IMR-90 (cell line): ENCODE measurements around the gene MCTP1. TPM values are rescaled to one million over a fixed set of nuclear protein-coding genes. Genes with fewer than 3 reads are reported as not detected.

ENCODE experiments used
- ATAC-seq: fragments of 200-7000 bp; cut with Tn5 transposase; 2 replicates; pipeline ENCODE4 v1.9.1; 2020; ENCODE audit warnings: low read depth, mild to moderate bottlenecking, moderate library complexity
- BruUV-seq: library from RNA; stranded (reverse); fragments of 400-500 nt; replicated peaks from 2 replicates; lab custom pipeline; 2021; lab: Mats Ljungman, UMichigan
- CTCF ChIA-PET: fragments of 300-600 bp; formaldehyde crosslinking; extraction: SDS; loops from one replicate; lab custom pipeline; 2021; ENCODE audit warnings: antibody characterized with exemption; lab: Yijun Ruan, JAX
- POLR2A ChIA-PET: fragments of 300-600 bp; sonication (Branson Sonifier 250); formaldehyde crosslinking; loops from one replicate; lab custom pipeline; 2022; ENCODE audit warnings: antibody characterized with exemption; ENCODE audit not compliant: unreplicated experiment; lab: Charles Lee
- DNase-seq: peaks from one replicate; pipeline ENCODE4 v3.0.0; 2013
- H2AFZ ChIP-seq: replicated peaks from 2 replicates; pipeline ENCODE3; 2013; ENCODE audit warnings: low read length, mild to moderate bottlenecking; ENCODE audit not compliant: poor library complexity
- H2AK5ac ChIP-seq: 2 replicates; pipeline ENCODE4 v1.6.1; 2013; ENCODE audit warnings: low read depth, low read length, inconsistent platforms
- H2AK9ac ChIP-seq: replicated peaks from 2 replicates; pipeline ENCODE3; 2013; ENCODE audit warnings: mild to moderate bottlenecking, low read depth, low read length, moderate library complexity; ENCODE audit not compliant: poor library complexity
- H2BK120ac ChIP-seq: 2 replicates; pipeline ENCODE4 v1.6.1; 2013; ENCODE audit warnings: low read depth, low read length, inconsistent platforms
- H2BK15ac ChIP-seq: 3 replicates; pipeline ENCODE4 v1.6.1; 2013; ENCODE audit warnings: low read depth, low read length, inconsistent platforms
- H2BK20ac ChIP-seq: 2 replicates; pipeline ENCODE4 v1.6.1; 2013; ENCODE audit warnings: low read depth, mild to moderate bottlenecking, inconsistent platforms, low read length, moderate library complexity
- H2BK5ac ChIP-seq: 2 replicates; pipeline ENCODE4 v1.6.1; 2013; ENCODE audit warnings: mild to moderate bottlenecking, low read depth, low read length, inconsistent platforms; ENCODE audit not compliant: poor library complexity, severe bottlenecking
- H3K14ac ChIP-seq: replicated peaks from 2 replicates; pipeline ENCODE4 v1.6.1; 2013; ENCODE audit warnings: low read depth, low read length, inconsistent platforms
- H3K18ac ChIP-seq: 2 replicates; pipeline ENCODE4 v1.6.1; 2013; ENCODE audit warnings: low read depth, low read length, control low read depth
- H3K23ac ChIP-seq: 2 replicates; pipeline ENCODE4 v1.6.1; 2013; ENCODE audit warnings: low read depth, low read length, inconsistent platforms
- H3K27ac ChIP-seq: 2 replicates; pipeline ENCODE4 v1.5.1; 2013; ENCODE audit warnings: mild to moderate bottlenecking, control low read depth, low read length; ENCODE audit not compliant: insufficient read depth
- H3K27me3 ChIP-seq: 2 replicates; pipeline ENCODE4 v1.6.1; 2013; ENCODE audit warnings: low read length; ENCODE audit not compliant: control insufficient read depth, insufficient read depth
- H3K36me3 ChIP-seq: 2 replicates; pipeline ENCODE4 v1.6.1; 2013; ENCODE audit warnings: low read length, mixed read lengths; ENCODE audit not compliant: control insufficient read depth, insufficient read depth
- H3K4ac ChIP-seq: 2 replicates; pipeline ENCODE4 v1.6.1; 2013; ENCODE audit warnings: low read depth, low read length, inconsistent platforms
- H3K4me1 ChIP-seq: 2 replicates; pipeline ENCODE4 v1.6.1; 2013; ENCODE audit warnings: low read length, mixed read lengths; ENCODE audit not compliant: control insufficient read depth, insufficient read depth
- H3K4me2 ChIP-seq: 2 replicates; pipeline ENCODE4 v1.6.1; 2013; ENCODE audit warnings: low read depth, mild to moderate bottlenecking, control low read depth, low read length, moderate library complexity
- H3K4me3 ChIP-seq: 2 replicates; pipeline ENCODE4 v1.5.1; 2013; ENCODE audit warnings: low read depth, mild to moderate bottlenecking, control low read depth, low read length, moderate library complexity; ENCODE audit not compliant: insufficient read depth
- H3K56ac ChIP-seq: 2 replicates; pipeline ENCODE4 v1.6.1; 2013; ENCODE audit warnings: low read length, inconsistent platforms; ENCODE audit not compliant: insufficient read depth; ENCODE audit errors: extremely low read depth
- H3K79me1 ChIP-seq, 2 experiments: 2 replicates each; pipeline ENCODE4 v1.6.1; 2013; ENCODE audit warnings: low read length in 2 of 2, inconsistent platforms in 1 of 2, low read depth in 1 of 2
- H3K9ac ChIP-seq: 2 replicates; pipeline ENCODE4 v1.6.1; 2013; ENCODE audit warnings: low read depth, low read length, control low read depth
- H3K9me1 ChIP-seq: 2 replicates; pipeline ENCODE4 v1.6.1; 2013; ENCODE audit warnings: low read length, inconsistent platforms; ENCODE audit not compliant: insufficient read depth
- H3K9me3 ChIP-seq: 2 replicates; pipeline ENCODE4 v1.6.1; 2013; ENCODE audit warnings: low read length; ENCODE audit not compliant: control insufficient read depth, insufficient read depth
- H4K20me1 ChIP-seq: 2 replicates; pipeline ENCODE4 v1.6.1; 2013; ENCODE audit warnings: low read length, inconsistent platforms; ENCODE audit not compliant: insufficient read depth
- H4K5ac ChIP-seq: 2 replicates; pipeline ENCODE4 v1.6.1; 2013; ENCODE audit warnings: mild to moderate bottlenecking, low read depth, low read length, control low read depth
- H4K8ac ChIP-seq, 2 experiments: 2 replicates each; pipeline ENCODE4 v1.6.1; 2013; ENCODE audit warnings: low read depth in 2 of 2, low read length in 2 of 2, control low read depth in 1 of 2, inconsistent platforms in 1 of 2
- H4K91ac ChIP-seq: 2 replicates; pipeline ENCODE4 v1.6.1; 2013; ENCODE audit warnings: low read depth, low read length, inconsistent platforms; ENCODE audit not compliant: insufficient read depth
- BHLHE40 ChIP-seq: fragments of 150-350 bp; IDR thresholded peaks from 2 replicates; pipeline ENCODE4 v1.6.1; 2016; ENCODE audit warnings: mild to moderate bottlenecking, low read depth, low read length
- CEBPB ChIP-seq: IDR thresholded peaks from 2 replicates; pipeline ENCODE4 v1.6.1; 2012; ENCODE audit warnings: low read depth, low read length, improper control_type of control experiment
- CHD1 ChIP-seq: IDR thresholded peaks from 2 replicates; pipeline ENCODE4 v1.6.1; 2012; ENCODE audit warnings: low read depth, low read length, improper control_type of control experiment
- FOS ChIP-seq: fragments of 150-350 bp; IDR thresholded peaks from 2 replicates; pipeline ENCODE4 v1.6.1; 2016; ENCODE audit warnings: low read depth, low read length
- MAFK ChIP-seq: IDR thresholded peaks from 2 replicates; pipeline ENCODE4 v1.6.1; 2012; ENCODE audit warnings: low read depth, low read length, improper control_type of control experiment
- MAZ ChIP-seq: IDR thresholded peaks from 2 replicates; pipeline ENCODE4 v1.6.1; 2012; ENCODE audit warnings: low read depth, mild to moderate bottlenecking, low read length, improper control_type of control experiment, moderate library complexity, borderline replicate concordance
- MXI1 ChIP-seq: IDR thresholded peaks from 2 replicates; pipeline ENCODE4 v1.6.1; 2012; ENCODE audit warnings: low read depth, mild to moderate bottlenecking, low read length, moderate library complexity, borderline replicate concordance
- NFE2L2 ChIP-seq: fragments of 150-350 bp; IDR thresholded peaks from 2 replicates; pipeline ENCODE4 v1.6.1; 2016; ENCODE audit warnings: low read depth, mild to moderate bottlenecking, low read length
- POLR2A ChIP-seq: IDR thresholded peaks from 2 replicates; pipeline ENCODE4 v1.6.1; 2012; ENCODE audit warnings: mild to moderate bottlenecking, low read depth, low read length
- RAD21 ChIP-seq: IDR thresholded peaks from 2 replicates; pipeline ENCODE4 v1.6.1; 2012; ENCODE audit warnings: low read length, improper control_type of control experiment
- RCOR1 ChIP-seq: IDR thresholded peaks from 2 replicates; pipeline ENCODE4 v1.6.1; 2012; ENCODE audit warnings: mild to moderate bottlenecking, low read length, improper control_type of control experiment; ENCODE audit not compliant: insufficient replicate concordance
- RFX5 ChIP-seq: IDR thresholded peaks from 2 replicates; pipeline ENCODE4 v1.8.0; 2012; ENCODE audit warnings: low read depth, mild to moderate bottlenecking, low read length, moderate library complexity
- SMC3 ChIP-seq: fragments of 150-350 bp; IDR thresholded peaks from 2 replicates; pipeline ENCODE4 v1.6.1; 2016; ENCODE audit warnings: low read depth, mild to moderate bottlenecking, antibody characterized with exemption, low read length, moderate library complexity
- WGBS, 2 experiments: methylation state at CpG; one replicate each; pipeline versions ENCODE4 v1.1.5 to v1.1.7; 2013; ENCODE audit warnings: missing lambda C conversion rate in 2 of 2; ENCODE audit not compliant: insufficient read length in 1 of 2; ENCODE audit errors: extremely low coverage in 2 of 2; 5-methylcytosine and 5-hydroxymethylcytosine counted together
- dilution Hi-C: fragments of 300-500 bp; cut with HindIII; formaldehyde crosslinking; loops from one replicate; pipeline ENCODE4 v1.14.3; 2018; ENCODE audit warnings: low sequenced_read_pairs; ENCODE audit not compliant: unreplicated experiment
- in situ Hi-C: fragments of 300-500 bp; cut with MboI; formaldehyde crosslinking; loops from 3 replicates; pipeline ENCODE4 v1.14.3; 2019; ENCODE audit warnings: low sequenced_read_pairs, inconsistent platforms, mixed read lengths
- intact Hi-C: fragments of 100-400 bp; cut with micrococcal nuclease; formaldehyde crosslinking; loops from 2 replicates; pipeline ENCODE4 v1.10.0; 2022
- polyA plus RNA-seq, 3 experiments: library from polyadenylated mRNA; depleted of rRNA; stranded (reverse); fragments of >200 nt; gene quantifications; 2 replicates each; pipeline ENCODE4 v1.2.3, GENCODE V29; 2012; ENCODE audit warnings: low replicate concordance in 1 of 3
- total RNA-seq: library from RNA; depleted of rRNA; stranded (reverse); fragments of >200 nt; gene quantifications from 2 replicates; pipeline ENCODE4 v1.2.3, GENCODE V29; 2012
- TF ChIP-seq, protein P1 (sequence below): fragments of 150-350 bp; IDR thresholded peaks from 2 replicates; pipeline ENCODE4 v1.6.1; 2017; ENCODE audit warnings: mild to moderate bottlenecking, antibody characterized with exemption, low read length, low read depth
- TF ChIP-seq, protein P2 (sequence below): conservative IDR thresholded peaks from 2 replicates; pipeline ENCODE4 v1.5.1; 2012; ENCODE audit warnings: mild to moderate bottlenecking, low read depth, low read length, improper control_type of control experiment
- TF ChIP-seq, protein P3 (sequence below): fragments of 150-350 bp; IDR thresholded peaks from 2 replicates; pipeline ENCODE4 v1.6.1; 2016; ENCODE audit warnings: low read depth, mild to moderate bottlenecking, low read length, moderate library complexity, borderline replicate concordance

The MCTP1 gene
- total and polyA plus RNA-seq, 2 of the 4 experiments (the other 2 are of a cell fraction): 0.21 TPM; not detected in 1

DNA sequence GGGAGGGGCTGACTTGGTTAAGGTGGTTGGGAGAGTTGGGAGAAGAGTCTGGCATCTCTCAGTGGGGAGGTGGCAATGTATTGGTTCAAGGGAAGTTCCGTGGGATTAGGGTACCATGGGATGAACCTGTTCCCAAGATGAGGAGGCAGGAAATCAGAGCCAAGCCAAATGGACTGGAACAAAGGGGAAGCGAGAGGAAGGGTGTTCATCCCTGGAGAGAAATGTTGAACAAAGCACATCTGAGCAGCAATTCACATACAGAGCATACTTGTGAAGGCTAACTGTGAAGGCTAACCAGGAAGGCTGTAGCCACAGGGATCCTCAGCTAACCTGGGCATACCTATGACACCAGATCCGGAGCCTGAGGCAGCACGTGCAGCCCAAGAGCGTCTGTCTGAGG lies 214.0 kb downstream of the MCTP1 start:
- H3K4me2 ChIP-seq: no peak overlapping the region

More for the DNA sequence above, 214.0 kb downstream of the MCTP1 start:
- no peak overlapping the region for H2AK5ac ChIP-seq
- no peak overlapping the region for H2BK120ac ChIP-seq
- no peaks in the 10 kb centered on the region for H3K9me1 ChIP-seq
- H2BK5ac ChIP-seq: no peak overlapping the region
- no peaks in the 10 kb centered on the region for H3K9me3 ChIP-seq
- no peaks in the 10 kb centered on the region for H4K20me1 ChIP-seq
- H2AK9ac ChIP-seq: no peak overlapping the region
- no peaks in the 10 kb centered on the region for H3K79me1 ChIP-seq
- BruUV-seq: no TSS peak
- no peak overlapping the region for H2AFZ ChIP-seq
- no peaks in the 10 kb centered on the region for H3K27me3 ChIP-seq
- H3K4me3 ChIP-seq: no peak overlapping the region
- TF ChIP-seq, protein P1, sequence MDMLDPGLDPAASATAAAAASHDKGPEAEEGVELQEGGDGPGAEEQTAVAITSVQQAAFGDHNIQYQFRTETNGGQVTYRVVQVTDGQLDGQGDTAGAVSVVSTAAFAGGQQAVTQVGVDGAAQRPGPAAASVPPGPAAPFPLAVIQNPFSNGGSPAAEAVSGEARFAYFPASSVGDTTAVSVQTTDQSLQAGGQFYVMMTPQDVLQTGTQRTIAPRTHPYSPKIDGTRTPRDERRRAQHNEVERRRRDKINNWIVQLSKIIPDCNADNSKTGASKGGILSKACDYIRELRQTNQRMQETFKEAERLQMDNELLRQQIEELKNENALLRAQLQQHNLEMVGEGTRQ: no peak
- no peak for TF ChIP-seq RCOR1
- TF ChIP-seq FOS: no peak
- no peak for TF ChIP-seq NFE2L2
- no peak for TF ChIP-seq POLR2A
- TF ChIP-seq BHLHE40: no peak
- TF ChIP-seq, protein P2, sequence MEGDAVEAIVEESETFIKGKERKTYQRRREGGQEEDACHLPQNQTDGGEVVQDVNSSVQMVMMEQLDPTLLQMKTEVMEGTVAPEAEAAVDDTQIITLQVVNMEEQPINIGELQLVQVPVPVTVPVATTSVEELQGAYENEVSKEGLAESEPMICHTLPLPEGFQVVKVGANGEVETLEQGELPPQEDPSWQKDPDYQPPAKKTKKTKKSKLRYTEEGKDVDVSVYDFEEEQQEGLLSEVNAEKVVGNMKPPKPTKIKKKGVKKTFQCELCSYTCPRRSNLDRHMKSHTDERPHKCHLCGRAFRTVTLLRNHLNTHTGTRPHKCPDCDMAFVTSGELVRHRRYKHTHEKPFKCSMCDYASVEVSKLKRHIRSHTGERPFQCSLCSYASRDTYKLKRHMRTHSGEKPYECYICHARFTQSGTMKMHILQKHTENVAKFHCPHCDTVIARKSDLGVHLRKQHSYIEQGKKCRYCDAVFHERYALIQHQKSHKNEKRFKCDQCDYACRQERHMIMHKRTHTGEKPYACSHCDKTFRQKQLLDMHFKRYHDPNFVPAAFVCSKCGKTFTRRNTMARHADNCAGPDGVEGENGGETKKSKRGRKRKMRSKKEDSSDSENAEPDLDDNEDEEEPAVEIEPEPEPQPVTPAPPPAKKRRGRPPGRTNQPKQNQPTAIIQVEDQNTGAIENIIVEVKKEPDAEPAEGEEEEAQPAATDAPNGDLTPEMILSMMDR: no peak
- TF ChIP-seq, protein P3, sequence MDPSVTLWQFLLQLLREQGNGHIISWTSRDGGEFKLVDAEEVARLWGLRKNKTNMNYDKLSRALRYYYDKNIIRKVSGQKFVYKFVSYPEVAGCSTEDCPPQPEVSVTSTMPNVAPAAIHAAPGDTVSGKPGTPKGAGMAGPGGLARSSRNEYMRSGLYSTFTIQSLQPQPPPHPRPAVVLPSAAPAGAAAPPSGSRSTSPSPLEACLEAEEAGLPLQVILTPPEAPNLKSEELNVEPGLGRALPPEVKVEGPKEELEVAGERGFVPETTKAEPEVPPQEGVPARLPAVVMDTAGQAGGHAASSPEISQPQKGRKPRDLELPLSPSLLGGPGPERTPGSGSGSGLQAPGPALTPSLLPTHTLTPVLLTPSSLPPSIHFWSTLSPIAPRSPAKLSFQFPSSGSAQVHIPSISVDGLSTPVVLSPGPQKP: no peak
- no peak for TF ChIP-seq SMC3
- no peak for TF ChIP-seq RFX5
- TF ChIP-seq RAD21: no peak
- TF ChIP-seq MAFK: no peak
- no peak for TF ChIP-seq CHD1
- TF ChIP-seq CEBPB: no peak
- no peak for TF ChIP-seq MAZ
- TF ChIP-seq MXI1: no peak
- DNase-seq (no peak), ATAC-seq (no peak)
- no peak overlapping the region for H3K56ac ChIP-seq
- H4K5ac ChIP-seq: no peak overlapping the region
- in situ Hi-C loops: no loop called here
- no peaks in the 10 kb centered on the region for H3K4me1 ChIP-seq
- POLR2A ChIA-PET: no interaction called here
- H3K27ac ChIP-seq: no peak overlapping the region
- no peak overlapping the region for H3K18ac ChIP-seq
- no peak overlapping the region for H3K14ac ChIP-seq
- H2BK20ac ChIP-seq: no peak overlapping the region
- dilution Hi-C loops: no loop called here
- no peak overlapping the region for H4K91ac ChIP-seq
- H3K36me3 ChIP-seq: no peaks in the 10 kb centered on the region
- no peak overlapping the region for H4K8ac ChIP-seq
- CTCF ChIA-PET: no interaction called here
- WGBS, 2 experiments: 17% methylated on average over 1 of the region's 5 CpGs; no CpG with 5 or more reads in 1 of the 2 experiments
- intact Hi-C loops: no loop called here
- no peak overlapping the region for H2BK15ac ChIP-seq
- no peak overlapping the region for H3K4ac ChIP-seq
- H3K23ac ChIP-seq: no peak overlapping the region
- no peak overlapping the region for H3K9ac ChIP-seq
